Measurements from ENCODE around the gene MMP14.

DNA sequence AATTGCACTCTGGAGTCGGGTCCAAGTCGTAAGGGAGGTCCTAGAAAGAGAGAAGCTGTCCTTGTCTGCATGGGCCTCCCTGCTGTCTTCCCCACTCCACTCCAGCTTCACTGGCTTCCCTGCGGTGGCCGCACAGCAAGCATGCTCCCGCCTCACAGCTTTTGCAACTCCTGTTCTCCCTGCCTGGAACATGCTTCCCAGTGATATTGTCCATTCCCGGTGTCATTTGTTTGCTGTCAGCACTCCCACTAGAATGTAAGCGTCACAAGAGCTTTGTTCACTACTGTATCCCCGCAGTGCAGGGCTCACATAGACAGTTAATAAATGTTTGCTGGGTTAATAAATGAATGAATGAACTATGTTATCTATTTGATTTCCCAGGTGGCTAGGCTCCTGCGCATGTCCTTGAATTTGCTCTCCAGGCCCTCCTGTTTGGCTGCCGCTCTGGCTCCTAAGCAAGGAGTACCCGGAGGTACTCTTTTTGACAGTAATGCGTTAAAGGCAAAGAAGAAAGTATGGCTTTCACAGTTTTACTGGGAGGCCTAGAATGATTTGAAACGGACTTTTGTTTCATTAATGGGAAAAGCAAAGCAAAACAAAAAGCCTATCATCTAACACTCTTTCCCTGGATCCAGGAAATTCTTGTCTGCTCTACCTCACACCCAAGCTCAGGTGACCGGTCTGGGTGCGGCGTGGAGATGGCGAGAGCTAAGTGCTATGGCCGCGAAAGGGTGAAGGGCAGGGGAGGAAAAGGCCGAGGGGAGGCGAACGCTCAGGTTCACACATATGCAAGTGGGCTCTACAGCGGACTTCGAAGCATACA, 15.0 kb upstream of the MMP14 start:
- TF ChIP-seq, protein P1, sequence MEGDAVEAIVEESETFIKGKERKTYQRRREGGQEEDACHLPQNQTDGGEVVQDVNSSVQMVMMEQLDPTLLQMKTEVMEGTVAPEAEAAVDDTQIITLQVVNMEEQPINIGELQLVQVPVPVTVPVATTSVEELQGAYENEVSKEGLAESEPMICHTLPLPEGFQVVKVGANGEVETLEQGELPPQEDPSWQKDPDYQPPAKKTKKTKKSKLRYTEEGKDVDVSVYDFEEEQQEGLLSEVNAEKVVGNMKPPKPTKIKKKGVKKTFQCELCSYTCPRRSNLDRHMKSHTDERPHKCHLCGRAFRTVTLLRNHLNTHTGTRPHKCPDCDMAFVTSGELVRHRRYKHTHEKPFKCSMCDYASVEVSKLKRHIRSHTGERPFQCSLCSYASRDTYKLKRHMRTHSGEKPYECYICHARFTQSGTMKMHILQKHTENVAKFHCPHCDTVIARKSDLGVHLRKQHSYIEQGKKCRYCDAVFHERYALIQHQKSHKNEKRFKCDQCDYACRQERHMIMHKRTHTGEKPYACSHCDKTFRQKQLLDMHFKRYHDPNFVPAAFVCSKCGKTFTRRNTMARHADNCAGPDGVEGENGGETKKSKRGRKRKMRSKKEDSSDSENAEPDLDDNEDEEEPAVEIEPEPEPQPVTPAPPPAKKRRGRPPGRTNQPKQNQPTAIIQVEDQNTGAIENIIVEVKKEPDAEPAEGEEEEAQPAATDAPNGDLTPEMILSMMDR (IDR thresholded peaks at IDR 0.05), result no peak
- no peak for TF ChIP-seq POLR2A (IDR thresholded peaks at IDR 0.05)

All from suprapubic skin (tissue), 3 donors.